Gastrocnemius medialis (tissue), 4 donors: ENCODE results near the gene ANKS4B. TPM values are rescaled to one million over a fixed set of nuclear protein-coding genes. Genes with fewer than 3 reads are reported as not detected.

Experiments used
- ATAC-seq, 2 donors: fragments of 150-250 bp; one replicate each; pipeline ENCODE4 v1.9.1; 2016
- DNase-seq, 2 donors: peaks; one replicate each; pipeline ENCODE4 v3.0.0-alpha.2; 2019
- H3K27ac ChIP-seq, 4 donors: fragments of 200-600 bp; sonication (generic); 1 replicate in 1 of 4; 2 replicates in 3 of 4; pipeline ENCODE4 v1.5.1; 2016 to 2018; ENCODE audit warnings: mild to moderate bottlenecking in 2 of 4, moderate library complexity in 1 of 4
- H3K27me3 ChIP-seq, 3 donors: fragments of 200-600 bp; sonication (generic) in 2 of 3; 1 replicate in 1 of 3; 2 replicates in 2 of 3; pipeline versions ENCODE4 v1.5.1 to v1.6.0; 2016 to 2019; ENCODE audit warnings: mild to moderate bottlenecking in 1 of 3, moderate library complexity in 1 of 3
- H3K36me3 ChIP-seq, 2 donors: fragments of 200-600 bp; sonication (generic) in 1 of 2; one replicate each; pipeline ENCODE4 v1.5.1; 2017 to 2018
- H3K4me1 ChIP-seq, 2 donors: fragments of 200-600 bp; sonication (generic) in 1 of 2; one replicate each; pipeline ENCODE4 v1.5.1; 2016 to 2017; ENCODE audit warnings: mild to moderate bottlenecking in 2 of 2
- H3K4me3 ChIP-seq, 4 donors: fragments of 200-600 bp; sonication (generic) in 3 of 4; 1 replicate in 1 of 4; 2 replicates in 3 of 4; pipeline ENCODE4 v1.5.1; 2016 to 2019; ENCODE audit warnings: mild to moderate bottlenecking in 2 of 4
- H3K9me3 ChIP-seq, 3 donors: fragments of 200-600 bp; sonication (generic) in 2 of 3; 1 replicate in 1 of 3; 2 replicates in 2 of 3; pipeline ENCODE4 v1.5.1; 2016 to 2019
- CTCF ChIP-seq, 5 experiments: fragments of 450-650 bp in 3 of 5; fragments of 200-600 bp in 2 of 5; sonication (generic) in 2 of 5; IDR thresholded peaks in 4 of 5; conservative IDR thresholded peaks in 1 of 5; 1 replicate in 4 of 5; 2 replicates in 1 of 5; pipeline ENCODE4 v1.5.1; 2016 to 2019; ENCODE audit warnings: antibody characterized with exemption in 5 of 5, mild to moderate bottlenecking in 3 of 5, moderate library complexity in 3 of 5
- POLR2A ChIP-seq, 2 donors: fragments of 450-650 bp; IDR thresholded peaks; one replicate each; pipeline ENCODE4 v1.6.1; 2017; ENCODE audit warnings: antibody characterized with exemption in 2 of 2, mild to moderate bottlenecking in 2 of 2, moderate library complexity in 2 of 2
- in situ Hi-C, 4 donors: fragments of 200-750 bp; cut with MboI; loops; one replicate each; pipeline versions ENCODE4 v1.15.0 to v1.8.0; 2017; ENCODE audit warnings: low sequenced_read_pairs in 4 of 4
- intact Hi-C: fragments of 100-400 bp; cut with DNase I; formaldehyde crosslinking; loops from one replicate; pipeline ENCODE4 v1.15.1; 2023; ENCODE audit warnings: low total_unique reads
- total RNA-seq, 4 donors: library from RNA; depleted of rRNA; stranded (reverse); fragments of >200 nt; gene quantifications; one replicate each; pipeline versions ENCODE4 v1.1.0 to v1.2.3, GENCODE V29; 2016

ANKS4B gene
- total RNA-seq, 4 donors from 2014 or later: 0.04 to 0.10 TPM; not detected in 2

DNA sequence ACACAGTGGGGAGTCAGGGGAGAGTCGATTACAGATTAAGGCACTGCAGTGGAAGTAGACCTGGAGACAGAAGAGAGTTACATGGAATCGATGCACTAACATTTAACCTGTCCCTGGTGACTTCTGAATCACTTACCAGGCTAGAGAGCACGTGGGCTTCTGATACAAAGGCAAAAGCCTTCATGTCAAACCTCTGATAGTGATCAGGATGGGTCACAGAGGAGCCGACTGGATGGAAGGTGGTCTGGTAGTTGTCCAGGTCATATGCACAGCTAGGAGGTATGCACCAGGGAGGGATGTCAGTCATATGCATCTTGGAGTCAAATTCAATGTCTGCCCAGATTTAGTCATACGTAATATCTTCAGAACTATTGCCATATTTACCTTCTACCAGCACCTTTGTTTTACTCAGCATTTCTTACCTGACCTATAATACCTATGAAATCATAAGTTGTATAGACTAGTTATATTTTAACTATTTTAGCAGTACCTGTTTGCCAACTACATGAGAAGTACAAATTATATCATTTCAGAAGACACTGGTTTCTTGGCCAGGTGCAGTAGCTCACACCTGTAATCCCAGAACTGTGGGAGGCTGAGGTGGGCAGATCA, 33.8 kb upstream of the ANKS4B start:
- H3K27ac ChIP-seq: no peak overlapping the region
- no peak for DNase-seq
- no peaks in the 10 kb centered on the region for H3K36me3 ChIP-seq
- no peak overlapping the region for H3K4me3 ChIP-seq
- H3K27me3 ChIP-seq: no peaks in the 10 kb centered on the region
- no peaks in the 10 kb centered on the region for H3K4me1 ChIP-seq
- intact Hi-C loops (no loop called here), in situ Hi-C loops (loop anchor here in 2 of 4 donors (25.0 kb wide), 2 partner anchors 88 to 1138 kb away; partner anchors contain the start of gene CRYM (in 1 of the 2))
- TF ChIP-seq CTCF (IDR thresholded peaks at IDR 0.05 in 4 of 5, conservative IDR thresholded peaks at IDR 0.05 in 1 of 5) (no peak), POLR2A (IDR thresholded peaks at IDR 0.05) (no peak)
- no peaks in the 10 kb centered on the region for H3K9me3 ChIP-seq
- no peak for ATAC-seq

- H3K9me3 ChIP-seq: no peaks in the 10 kb centered on the region
- H3K4me1 ChIP-seq: no peaks in the 10 kb centered on the region
- no peaks in the 10 kb centered on the region for H3K27me3 ChIP-seq
- TF ChIP-seq POLR2A (IDR thresholded peaks at IDR 0.05) (no peak), CTCF (IDR thresholded peaks at IDR 0.05 in 4 of 5, conservative IDR thresholded peaks at IDR 0.05 in 1 of 5) (no peak)
- in situ Hi-C loops (no loop called here), intact Hi-C loops (no loop called here)
- no peaks in the 10 kb centered on the region for H3K36me3 ChIP-seq
- H3K4me3 ChIP-seq: no peak overlapping the region
- no peak for ATAC-seq
- DNase-seq: no peak
- H3K27ac ChIP-seq: no peak overlapping the region
Measured at GRCh38 chr16:21203155-21203797, 30.2 kb upstream of the ANKS4B start.

DNA sequence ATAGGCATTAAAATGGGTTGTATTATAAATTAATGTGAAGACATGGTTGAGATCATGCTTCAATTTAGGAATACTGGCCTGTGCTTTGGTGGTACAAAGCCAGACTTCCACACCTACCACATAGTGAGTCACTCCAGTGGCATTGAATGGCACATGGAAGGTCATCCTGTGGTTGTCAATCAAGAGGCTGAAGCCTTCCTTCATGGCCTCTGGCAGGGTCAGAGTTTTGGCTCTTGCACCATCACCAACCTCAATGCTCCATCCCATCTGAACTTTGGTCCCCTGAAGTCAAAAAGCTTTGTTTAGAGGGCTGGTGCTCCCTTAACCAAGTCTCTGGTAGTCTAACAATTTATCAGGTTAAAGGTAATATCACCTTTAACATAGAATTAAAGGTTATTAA, 28.2 kb upstream of the ANKS4B start:
- no peaks in the 10 kb centered on the region for H3K9me3 ChIP-seq
- in situ Hi-C loops: no loop called here
- H3K4me3 ChIP-seq: no peak overlapping the region
- DNase-seq: no peak
- no peaks in the 10 kb centered on the region for H3K27me3 ChIP-seq
- no peaks in the 10 kb centered on the region for H3K36me3 ChIP-seq
- intact Hi-C loops: no loop called here
- ATAC-seq: no peak
- H3K27ac ChIP-seq: no peak overlapping the region
- no peak for TF ChIP-seq POLR2A (IDR thresholded peaks at IDR 0.05)
- TF ChIP-seq CTCF (IDR thresholded peaks at IDR 0.05 in 4 of 5, conservative IDR thresholded peaks at IDR 0.05 in 1 of 5): no peak
- no peaks in the 10 kb centered on the region for H3K4me1 ChIP-seq

GRCh38 chr16:21206550-21206949, 26.9 kb upstream of the ANKS4B start:
- TF ChIP-seq CTCF (IDR thresholded peaks at IDR 0.05 in 4 of 5, conservative IDR thresholded peaks at IDR 0.05 in 1 of 5) (no peak), POLR2A (IDR thresholded peaks at IDR 0.05) (no peak)
- H3K36me3 ChIP-seq: no peaks in the 10 kb centered on the region
- H3K27me3 ChIP-seq: no peaks in the 10 kb centered on the region
- DNase-seq (no peak), ATAC-seq (no peak)
- no peak overlapping the region for H3K27ac ChIP-seq
- no peak overlapping the region for H3K4me3 ChIP-seq
- intact Hi-C loops: no loop called here
- in situ Hi-C loops: no loop called here
- no peaks in the 10 kb centered on the region for H3K9me3 ChIP-seq
- H3K4me1 ChIP-seq: no peaks in the 10 kb centered on the region
